Sigmoid colon (tissue), 7 donors: ENCODE data around the gene GPC1. TPM values are rescaled to one million over a fixed set of nuclear protein-coding genes. Genes with fewer than 3 reads are reported as not detected.

ENCODE experiments used
- DNase-seq: peaks from one replicate; pipeline ENCODE4 v3.0.0-alpha.2; 2019
- H3K27ac ChIP-seq, 4 donors: fragments of 200-600 bp; sonication (generic); one replicate each; pipeline ENCODE4 v1.5.1; 2016 to 2019; ENCODE audit warnings: mild to moderate bottlenecking in 1 of 4
- H3K27me3 ChIP-seq, 3 donors: fragments of 200-600 bp; sonication (generic); one replicate each; pipeline ENCODE4 v1.5.1; 2019; ENCODE audit warnings: mild to moderate bottlenecking in 1 of 3
- H3K36me3 ChIP-seq, 4 donors: fragments of 200-600 bp; sonication (generic); one replicate each; pipeline ENCODE4 v1.5.1; 2016 to 2019
- H3K4me1 ChIP-seq, 4 donors: fragments of 200-600 bp; sonication (generic); one replicate each; pipeline ENCODE4 v1.5.1; 2017 to 2019
- H3K4me3 ChIP-seq, 4 donors: fragments of 200-600 bp; sonication (generic); one replicate each; pipeline ENCODE4 v1.5.1; 2017 to 2019; ENCODE audit warnings: mild to moderate bottlenecking in 2 of 4, moderate library complexity in 1 of 4
- H3K9me3 ChIP-seq, 4 donors: fragments of 200-600 bp in 3 of 4; sonication (generic) in 3 of 4; one replicate each; pipeline versions ENCODE4 v1.5.1 to v1.6.1; 2013 to 2019
- EP300 ChIP-seq, 4 donors: sonication (generic); formaldehyde crosslinking; IDR thresholded peaks; one replicate each; pipeline ENCODE4 v1.6.1; 2017; ENCODE audit warnings: antibody characterized with exemption in 4 of 4
- POLR2A ChIP-seq, 2 donors: fragments of 450-650 bp; IDR thresholded peaks; one replicate each; pipeline ENCODE4 v1.6.1; 2016; ENCODE audit warnings: antibody characterized with exemption in 2 of 2, mild to moderate bottlenecking in 2 of 2, moderate library complexity in 2 of 2
- POLR2AphosphoS5 ChIP-seq, 4 donors: sonication (generic); formaldehyde crosslinking; IDR thresholded peaks; one replicate each; pipeline ENCODE4 v1.6.1; 2017; ENCODE audit warnings: antibody characterized with exemption in 4 of 4
- WGBS, 2 donors: extraction: QIAGEN DNeasy Blood & Tissue Kit; methylation state at CpG; one replicate each; pipeline ENCODE4 v1.1.7; 2013; 5-methylcytosine and 5-hydroxymethylcytosine counted together
- intact Hi-C: fragments of 100-400 bp; cut with DNase I; formaldehyde crosslinking; loops from one replicate; pipeline ENCODE4 v1.15.1; 2023
- polyA plus RNA-seq, 3 donors: library from polyadenylated mRNA; stranded (reverse); fragments of 200-250 nt; gene quantifications; one replicate each; pipeline ENCODE4 v1.2.3, GENCODE V29; 2013
- total RNA-seq, 4 donors: library from RNA; depleted of rRNA; stranded (reverse); fragments of >200 nt; gene quantifications; one replicate each; pipeline ENCODE4 v1.1.0, GENCODE V29; 2016
- TF ChIP-seq, protein P1 (sequence below), 4 experiments: fragments of 450-650 bp in 3 of 4; fragments of 200-600 bp in 1 of 4; IDR thresholded peaks; one replicate each; pipeline ENCODE4 v1.5.1; 2016 to 2019; ENCODE audit warnings: antibody characterized with exemption in 4 of 4, mild to moderate bottlenecking in 3 of 4, moderate library complexity in 2 of 4
- donor health status: healthy with polysubstance abuse.
- donor health status: Bipolar disorder and iron deficiency.
- donor health status: healthy.

GPC1 gene
- total and polyA plus RNA-seq, 7 donors = 3.0 to 30.7 (median 15.8) TPM

DNA sequence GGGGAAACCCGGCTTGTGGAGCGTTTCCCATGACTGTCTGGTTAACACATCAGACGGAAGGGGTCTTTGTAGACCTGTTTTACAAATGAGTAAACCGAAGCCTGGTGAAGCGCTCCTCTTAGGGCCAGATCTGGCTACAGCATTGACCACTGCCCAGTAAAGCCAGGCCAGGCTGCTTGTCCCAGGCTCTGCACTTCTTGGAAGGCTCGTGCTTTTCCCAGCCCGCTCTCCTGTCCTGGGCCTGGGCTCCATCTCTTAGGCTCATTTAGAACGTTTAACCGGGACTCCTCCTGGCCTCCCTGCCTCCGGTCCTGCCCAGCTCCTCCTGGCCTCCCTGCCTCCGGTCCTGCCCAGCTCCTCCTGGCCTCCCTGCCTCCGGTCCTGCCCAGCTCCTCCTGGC, 4.8 kb downstream of the GPC1 start:
- Histone ChIP-seq H3K36me3 (no peaks in the 10 kb centered on the region), H3K27me3 (no peaks in the 10 kb centered on the region), H3K4me1 (peaks cover 0 to 37% (median 33%) of the 10 kb centered on the region in 4 donors), H3K27ac (no peak overlapping the region), H3K4me3 (no peak overlapping the region), H3K9me3 (no peaks in the 10 kb centered on the region)
- TF ChIP-seq, protein P1, sequence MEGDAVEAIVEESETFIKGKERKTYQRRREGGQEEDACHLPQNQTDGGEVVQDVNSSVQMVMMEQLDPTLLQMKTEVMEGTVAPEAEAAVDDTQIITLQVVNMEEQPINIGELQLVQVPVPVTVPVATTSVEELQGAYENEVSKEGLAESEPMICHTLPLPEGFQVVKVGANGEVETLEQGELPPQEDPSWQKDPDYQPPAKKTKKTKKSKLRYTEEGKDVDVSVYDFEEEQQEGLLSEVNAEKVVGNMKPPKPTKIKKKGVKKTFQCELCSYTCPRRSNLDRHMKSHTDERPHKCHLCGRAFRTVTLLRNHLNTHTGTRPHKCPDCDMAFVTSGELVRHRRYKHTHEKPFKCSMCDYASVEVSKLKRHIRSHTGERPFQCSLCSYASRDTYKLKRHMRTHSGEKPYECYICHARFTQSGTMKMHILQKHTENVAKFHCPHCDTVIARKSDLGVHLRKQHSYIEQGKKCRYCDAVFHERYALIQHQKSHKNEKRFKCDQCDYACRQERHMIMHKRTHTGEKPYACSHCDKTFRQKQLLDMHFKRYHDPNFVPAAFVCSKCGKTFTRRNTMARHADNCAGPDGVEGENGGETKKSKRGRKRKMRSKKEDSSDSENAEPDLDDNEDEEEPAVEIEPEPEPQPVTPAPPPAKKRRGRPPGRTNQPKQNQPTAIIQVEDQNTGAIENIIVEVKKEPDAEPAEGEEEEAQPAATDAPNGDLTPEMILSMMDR (IDR thresholded peaks at IDR 0.05) = no peak
- no peak for TF ChIP-seq EP300 (IDR thresholded peaks at IDR 0.05)
- no peak for TF ChIP-seq POLR2A (IDR thresholded peaks at IDR 0.05)
- no peak for TF ChIP-seq POLR2AphosphoS5 (IDR thresholded peaks at IDR 0.05)
- DNase-seq = no peak
- intact Hi-C loops = no loop called here
- WGBS, 2 donors = 94% methylated on average over 11 of the region's 12 CpGs

DNA sequence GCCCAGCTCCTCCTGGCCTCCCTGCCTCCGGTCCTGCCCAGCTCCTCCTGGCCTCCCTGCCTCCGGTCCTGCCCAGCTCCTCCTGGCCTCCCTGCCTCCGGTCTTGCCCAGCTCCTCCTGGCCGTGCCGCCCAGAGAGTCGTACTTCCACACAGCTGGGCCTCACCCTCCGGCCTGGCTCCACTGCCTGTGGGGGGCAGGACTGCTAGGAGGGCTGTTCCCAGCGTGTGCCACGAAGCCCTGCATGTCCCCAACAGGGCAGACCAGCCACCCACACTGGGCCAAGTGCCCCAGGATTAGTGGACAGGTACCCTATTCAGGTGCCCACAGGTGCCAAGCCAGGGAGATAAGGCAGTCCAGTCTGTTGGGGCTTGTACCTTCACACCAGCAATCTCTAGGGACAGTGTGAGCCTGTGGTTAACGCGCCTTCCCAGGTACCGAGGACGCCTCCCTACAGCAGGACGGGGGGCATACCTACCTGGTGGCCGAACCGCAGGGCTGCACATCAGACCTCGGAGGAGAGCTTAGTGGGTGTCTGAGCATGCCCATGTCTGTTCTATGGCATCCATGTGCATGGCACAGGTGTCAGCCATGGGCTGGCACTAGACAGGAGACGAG, 5.3 kb downstream of the GPC1 start:
- no peak for DNase-seq
- no peaks in the 10 kb centered on the region for H3K9me3 ChIP-seq
- no peak overlapping the region for H3K27ac ChIP-seq
- no peaks in the 10 kb centered on the region for H3K27me3 ChIP-seq
- TF ChIP-seq POLR2AphosphoS5 (IDR thresholded peaks at IDR 0.05) (no peak), POLR2A (IDR thresholded peaks at IDR 0.05) (no peak), EP300 (IDR thresholded peaks at IDR 0.05) (no peak)
- no peak overlapping the region for H3K4me3 ChIP-seq
- peaks cover 0 to 2% (median 0%) of the 10 kb centered on the region in 4 donors for H3K36me3 ChIP-seq
- peaks cover 0 to 37% (median 33%) of the 10 kb centered on the region in 4 donors for H3K4me1 ChIP-seq
- 87 to 91% methylated on average over 18 of the region's 18 CpGs for WGBS, 2 donors
- intact Hi-C loops = no loop called here

DNA sequence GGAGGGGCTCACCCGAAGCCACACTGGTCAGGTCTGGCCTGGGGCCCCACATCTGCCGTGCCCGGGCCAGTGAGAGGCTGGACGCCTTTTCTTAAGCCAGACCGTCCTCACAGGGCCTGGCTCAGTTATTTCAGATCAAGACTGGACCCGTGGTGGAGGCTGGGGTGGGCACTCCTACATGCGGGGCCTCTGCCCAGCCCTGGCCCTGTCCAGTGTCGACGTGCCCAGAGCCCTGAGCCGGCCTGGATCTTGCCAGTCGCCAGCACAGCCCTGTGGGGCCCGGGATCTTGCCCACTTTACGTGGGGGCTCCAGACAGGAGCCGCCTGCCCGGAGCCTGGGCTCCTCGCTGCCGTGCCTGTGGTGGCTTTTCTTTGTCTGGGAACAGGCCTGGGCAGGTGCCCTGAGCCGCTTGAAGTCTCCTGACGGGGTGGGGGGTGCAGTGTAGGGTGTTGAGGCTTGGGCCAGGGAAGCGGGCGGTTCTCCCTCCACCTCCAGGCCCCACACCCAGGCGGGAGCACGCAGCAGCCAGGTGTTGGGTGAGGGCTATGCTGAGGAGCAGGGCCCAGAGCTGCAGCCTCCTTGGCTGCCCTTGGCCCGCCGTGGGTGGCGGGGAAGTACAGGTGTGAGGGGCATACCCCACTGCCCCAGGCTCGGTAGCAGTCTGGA, 6.0 kb downstream of the GPC1 start:
- intact Hi-C loops = no loop called here
- TF ChIP-seq POLR2AphosphoS5 (IDR thresholded peaks at IDR 0.05) = no peak
- no peak for TF ChIP-seq POLR2A (IDR thresholded peaks at IDR 0.05)
- TF ChIP-seq, protein P1 (IDR thresholded peaks at IDR 0.05) = no peak
- TF ChIP-seq EP300 (IDR thresholded peaks at IDR 0.05) = no peak
- no peak overlapping the region for H3K27ac ChIP-seq
- no peak overlapping the region for H3K4me3 ChIP-seq
- no peaks in the 10 kb centered on the region for H3K9me3 ChIP-seq
- no peaks in the 10 kb centered on the region for H3K27me3 ChIP-seq
- 89 to 92% methylated on average over 27 of the region's 27 CpGs for WGBS, 2 donors
- no peak for DNase-seq
- peaks cover 0 to 9% (median 0%) of the 10 kb centered on the region in 4 donors for H3K36me3 ChIP-seq
- H3K4me1 ChIP-seq = peaks cover 0 to 33% (median 28%) of the 10 kb centered on the region in 4 donors

DNA sequence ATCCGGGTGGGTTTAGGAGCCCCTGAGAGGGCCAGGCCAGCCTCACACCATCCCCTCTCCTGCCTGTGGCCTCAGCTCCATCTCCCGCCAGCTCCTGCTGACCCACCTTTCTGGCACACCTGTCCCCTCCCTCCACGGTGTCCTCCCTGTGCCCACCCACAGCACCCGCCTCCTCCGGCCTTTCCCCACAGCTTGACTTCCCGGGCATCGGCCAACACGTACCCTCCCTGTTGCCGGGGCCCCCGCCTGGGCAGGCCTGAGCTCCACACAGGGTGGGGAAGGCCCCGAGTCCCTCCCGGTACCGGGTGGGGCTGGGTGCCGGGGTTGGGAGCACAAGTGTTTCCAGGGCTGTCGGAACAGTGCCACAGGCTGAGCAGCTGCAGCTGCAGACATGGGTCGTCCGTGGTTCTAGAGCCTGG, 6.5 kb downstream of the GPC1 start:
- peaks cover 0 to 9% (median 0%) of the 10 kb centered on the region in 4 donors for H3K36me3 ChIP-seq
- no peaks in the 10 kb centered on the region for H3K27me3 ChIP-seq
- 74 to 86% methylated on average over 17 of the region's 17 CpGs for WGBS, 2 donors
- H3K27ac ChIP-seq = no peak overlapping the region
- TF ChIP-seq, protein P1 (IDR thresholded peaks at IDR 0.05) = no peak
- no peak for TF ChIP-seq POLR2A (IDR thresholded peaks at IDR 0.05)
- H3K4me3 ChIP-seq = no peak overlapping the region
- intact Hi-C loops = no loop called here
- H3K4me1 ChIP-seq = peaks cover 0 to 27% (median 23%) of the 10 kb centered on the region in 4 donors
- DNase-seq = no peak
- H3K9me3 ChIP-seq = no peaks in the 10 kb centered on the region

DNA sequence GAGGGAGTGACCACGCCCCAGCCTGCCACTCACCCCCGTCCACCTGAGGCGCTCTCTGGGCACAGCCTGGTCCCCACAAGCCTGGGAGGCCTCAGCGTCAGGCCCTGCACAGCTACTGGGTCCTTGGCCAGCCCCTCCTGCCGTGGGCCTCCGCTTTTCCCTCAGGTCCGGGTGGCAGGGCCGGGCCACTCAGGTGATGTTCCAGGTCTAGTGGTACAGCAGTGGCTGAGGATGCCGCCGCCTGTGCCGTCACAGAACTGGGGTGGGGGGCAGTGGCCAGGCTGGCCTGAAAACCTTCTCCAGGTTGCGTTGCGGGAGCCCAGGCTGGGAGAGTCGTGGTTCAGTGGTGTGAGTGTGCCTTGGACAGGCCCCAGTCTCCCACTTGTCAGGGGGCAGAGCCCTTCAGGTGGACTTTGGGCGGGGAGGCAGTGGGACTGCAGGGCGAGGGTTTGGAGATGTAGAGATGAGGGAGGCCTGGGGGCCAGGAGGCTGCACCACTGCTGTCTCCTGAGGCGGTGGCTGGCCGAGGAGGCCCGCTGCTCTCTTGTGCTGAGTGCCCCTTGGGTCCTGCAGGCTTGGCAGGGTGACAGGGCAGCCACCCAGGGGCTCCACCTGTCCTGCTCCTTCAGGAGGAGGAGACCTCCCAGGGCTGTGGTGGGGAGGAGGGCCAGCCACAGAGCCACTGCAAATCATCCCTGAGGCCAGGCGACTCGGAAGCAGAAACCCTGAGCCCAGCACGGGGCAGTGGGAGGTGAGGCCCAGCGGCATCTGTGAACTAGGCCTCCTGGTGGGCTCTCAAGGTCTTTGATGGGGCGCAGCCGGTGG, 7.6 kb downstream of the GPC1 start:
- no peaks in the 10 kb centered on the region for H3K9me3 ChIP-seq

More for the DNA sequence above, 7.6 kb downstream of the GPC1 start:
- TF ChIP-seq POLR2AphosphoS5 (IDR thresholded peaks at IDR 0.05) = no peak
- no peak for TF ChIP-seq POLR2A (IDR thresholded peaks at IDR 0.05)
- TF ChIP-seq EP300 (IDR thresholded peaks at IDR 0.05) = no peak
- TF ChIP-seq, protein P1 (IDR thresholded peaks at IDR 0.05) = no peak
- Histone ChIP-seq H3K4me3 (no peak overlapping the region), H3K27me3 (no peaks in the 10 kb centered on the region), H3K27ac (no peak overlapping the region), H3K4me1 (peaks cover 0 to 16% (median 12%) of the 10 kb centered on the region in 4 donors), H3K36me3 (peaks cover 0 to 9% (median 0%) of the 10 kb centered on the region in 4 donors)
- intact Hi-C loops = no loop called here
- 91 to 93% methylated on average over 25 of the region's 25 CpGs for WGBS, 2 donors
- no peak for DNase-seq
